Activated naive CD8-positive, alpha-beta T cell treated with anti-CD3 and anti-CD28 coated beads for 36 hours (primary cell): ENCODE data around the gene DSE. TPM values are rescaled to one million over a fixed set of nuclear protein-coding genes. Genes with fewer than 3 reads are reported as not detected.
A peak's percentile ranks its signal among the peaks of the same experiment; 100 is the strongest.
"Not testable (repeated sequence)": the region's sequence is repeated elsewhere in the genome, so short reads cannot be mapped to it uniquely, and the experiment has no call there.

ENCODE experiments used
- DNase-seq: peaks from one replicate; pipeline ENCODE4 v3.0.0; 2021
- H3K27ac Mint-ChIP-seq: one replicate; pipeline ENCODE4 v1.8.0; 2022; ENCODE audit warnings: mild to moderate bottlenecking, moderate library complexity, mixed read lengths
- H3K27me3 Mint-ChIP-seq: one replicate; pipeline ENCODE4 v1.8.0; 2022; ENCODE audit warnings: mild to moderate bottlenecking, mixed read lengths
- H3K36me3 Mint-ChIP-seq: one replicate; pipeline ENCODE4 v1.8.0; 2021; ENCODE audit warnings: mild to moderate bottlenecking, mixed read lengths
- H3K4me1 Mint-ChIP-seq: one replicate; pipeline ENCODE4 v1.8.0; 2021; ENCODE audit warnings: mixed read lengths
- H3K4me3 Mint-ChIP-seq: one replicate; pipeline ENCODE4 v1.8.0; 2022; ENCODE audit warnings: mild to moderate bottlenecking, moderate library complexity, mixed read lengths
- H3K9me3 Mint-ChIP-seq: one replicate; pipeline ENCODE4 v1.8.0; 2022; ENCODE audit warnings: mixed read lengths
- total RNA-seq, 2 experiments: library from RNA; stranded (reverse); gene quantifications; one replicate each; pipeline ENCODE4 v1.2.3, GENCODE V29; 2021

The DSE gene
- total RNA-seq, result 1 to 10 TPM; 3.2 to 4.9 TPM

- peak; percentile 61 for DNase-seq
- Mint-ChIP-seq H3K27ac (peak within 1 kb of the TSS; percentile 59), H3K27me3 (peaks cover 41% of the 10 kb centered on the region), H3K4me1 (peaks cover 15% of the 10 kb centered on the region), H3K9me3 (no peaks in the 10 kb centered on the region), H3K36me3 (no peaks in the 10 kb centered on the region), H3K4me3 (peak within 1 kb of the TSS; percentile 73)
These were observed at the start of gene DSE for GRCh38 chr6:116370760-116371119. Gene DSE, plus strand, starts transcription at chr6:116370947. Its CDS starts 28,304 bp downstream, at chr6:116399251.

GRCh38 chr6:116321933-116322332 is 48.8 kb upstream of the DSE start:
- H3K9me3 Mint-ChIP-seq, H3K27me3 Mint-ChIP-seq, H3K36me3 Mint-ChIP-seq, H3K4me3 Mint-ChIP-seq, H3K4me1 Mint-ChIP-seq, H3K27ac Mint-ChIP-seq, DNase-seq: not testable (repeated sequence)

- DNase-seq, result no peak
- Mint-ChIP-seq H3K36me3 (no peaks in the 10 kb centered on the region), H3K9me3 (no peaks in the 10 kb centered on the region), H3K4me1 (no peaks in the 10 kb centered on the region), H3K27ac (no peak overlapping the region), H3K4me3 (no peak overlapping the region), H3K27me3 (no peaks in the 10 kb centered on the region)
These were observed 46.9 kb upstream of the DSE start for GRCh38 chr6:116323863-116324262.

GRCh38 chr6:116325634-116326132 is 45.1 kb upstream of the DSE start:
- not testable (repeated sequence) for H3K4me1 Mint-ChIP-seq, H3K27me3 Mint-ChIP-seq, DNase-seq, H3K27ac Mint-ChIP-seq, H3K4me3 Mint-ChIP-seq, H3K9me3 Mint-ChIP-seq, H3K36me3 Mint-ChIP-seq

- Mint-ChIP-seq H3K9me3 (no peaks in the 10 kb centered on the region), H3K27me3 (no peaks in the 10 kb centered on the region), H3K4me3 (no peak overlapping the region), H3K4me1 (no peaks in the 10 kb centered on the region), H3K36me3 (no peaks in the 10 kb centered on the region), H3K27ac (no peak overlapping the region)
- DNase-seq, result no peak
These were observed 44.5 kb upstream of the DSE start for GRCh38 chr6:116326181-116326671.

- Mint-ChIP-seq H3K9me3 (no peaks in the 10 kb centered on the region), H3K27ac (no peak overlapping the region), H3K27me3 (no peaks in the 10 kb centered on the region), H3K36me3 (no peaks in the 10 kb centered on the region), H3K4me3 (no peak overlapping the region), H3K4me1 (no peaks in the 10 kb centered on the region)
- DNase-seq, result no peak
These were observed 43.8 kb upstream of the DSE start for GRCh38 chr6:116326996-116327395.

- no peak for DNase-seq
- Mint-ChIP-seq H3K4me3 (no peak overlapping the region), H3K27me3 (no peaks in the 10 kb centered on the region), H3K27ac (no peak overlapping the region), H3K36me3 (no peaks in the 10 kb centered on the region), H3K9me3 (peaks cover 2% of the 10 kb centered on the region), H3K4me1 (no peaks in the 10 kb centered on the region)
These were observed 42.8 kb upstream of the DSE start for GRCh38 chr6:116327803-116328527.

GRCh38 chr6:116328528-116328903 is 42.2 kb upstream of the DSE start:
- Mint-ChIP-seq H3K4me1 (no peaks in the 10 kb centered on the region), H3K27ac (no peak overlapping the region), H3K36me3 (no peaks in the 10 kb centered on the region), H3K9me3 (peaks cover 4% of the 10 kb centered on the region), H3K27me3 (no peaks in the 10 kb centered on the region), H3K4me3 (no peak overlapping the region)
- DNase-seq, result no peak

- Mint-ChIP-seq H3K4me1 (no peaks in the 10 kb centered on the region), H3K27me3 (no peaks in the 10 kb centered on the region), H3K27ac (no peak overlapping the region), H3K4me3 (no peak overlapping the region), H3K36me3 (no peaks in the 10 kb centered on the region), H3K9me3 (peaks cover 4% of the 10 kb centered on the region)
- no peak for DNase-seq
These were observed 41.6 kb upstream of the DSE start for GRCh38 chr6:116329156-116329555.

GRCh38 chr6:116330511-116330910 is 40.2 kb upstream of the DSE start:
- no peaks in the 10 kb centered on the region for H3K4me1 Mint-ChIP-seq
- H3K36me3 Mint-ChIP-seq, result no peaks in the 10 kb centered on the region
- no peaks in the 10 kb centered on the region for H3K27me3 Mint-ChIP-seq
- H3K27ac Mint-ChIP-seq, result no peak overlapping the region
- no peak for DNase-seq
- H3K4me3 Mint-ChIP-seq, result no peak overlapping the region
- peaks cover 7% of the 10 kb centered on the region for H3K9me3 Mint-ChIP-seq

- Mint-ChIP-seq H3K4me3 (no peak overlapping the region), H3K27ac (no peak overlapping the region), H3K9me3 (peaks cover 7% of the 10 kb centered on the region), H3K27me3 (no peaks in the 10 kb centered on the region), H3K4me1 (no peaks in the 10 kb centered on the region), H3K36me3 (no peaks in the 10 kb centered on the region)
- no peak for DNase-seq
These were observed 38.7 kb upstream of the DSE start for GRCh38 chr6:116332096-116332495.

- not testable (repeated sequence) for H3K9me3 Mint-ChIP-seq, H3K4me1 Mint-ChIP-seq, DNase-seq, H3K36me3 Mint-ChIP-seq, H3K4me3 Mint-ChIP-seq, H3K27ac Mint-ChIP-seq, H3K27me3 Mint-ChIP-seq
These were observed 35.9 kb upstream of the DSE start for GRCh38 chr6:116334638-116335409.

- Mint-ChIP-seq H3K36me3 (no peaks in the 10 kb centered on the region), H3K4me1 (no peaks in the 10 kb centered on the region), H3K27me3 (no peaks in the 10 kb centered on the region), H3K9me3 (peaks cover 7% of the 10 kb centered on the region), H3K4me3 (no peak overlapping the region), H3K27ac (no peak overlapping the region)
- no peak for DNase-seq
These were observed 35.0 kb upstream of the DSE start for GRCh38 chr6:116335612-116336215.

- Mint-ChIP-seq H3K27me3 (no peaks in the 10 kb centered on the region), H3K9me3 (peaks cover 3% of the 10 kb centered on the region), H3K27ac (no peak overlapping the region), H3K4me1 (no peaks in the 10 kb centered on the region), H3K36me3 (peaks cover 4% of the 10 kb centered on the region), H3K4me3 (no peak overlapping the region)
- DNase-seq, result no peak
These were observed 31.8 kb upstream of the DSE start for GRCh38 chr6:116338943-116339342.

- H3K9me3 Mint-ChIP-seq, H3K36me3 Mint-ChIP-seq, DNase-seq, H3K27ac Mint-ChIP-seq, H3K27me3 Mint-ChIP-seq, H3K4me1 Mint-ChIP-seq, H3K4me3 Mint-ChIP-seq: not testable (repeated sequence)
These were observed 30.1 kb upstream of the DSE start for GRCh38 chr6:116340625-116341024.
